Neural cell (in vitro differentiated cells): Measurements from ENCODE around the gene KRI1. TPM values are rescaled to one million over a fixed set of nuclear protein-coding genes. Genes with fewer than 3 reads are reported as not detected.
A peak's percentile ranks its signal among the peaks of the same experiment; 100 is the strongest.

ENCODE experiments used
- H2AFZ ChIP-seq: fragments of 200-600, 300-800 bp; sonication (generic), shearing (Covaris generic); 2 replicates; pipeline ENCODE4 v1.6.0; 2014; ENCODE audit warnings: low read depth, mild to moderate bottlenecking, antibody characterized with exemption, low read length, moderate library complexity
- H3F3A ChIP-seq: fragments of 200-600 bp; shearing (Covaris generic); 2 replicates; pipeline ENCODE4 v1.6.1; 2016; ENCODE audit warnings: mild to moderate bottlenecking, moderate library complexity, mixed read lengths, antibody characterized with exemption, low read length; ENCODE audit not compliant: insufficient read depth, poor library complexity, severe bottlenecking
- H3K27ac ChIP-seq: fragments of 200-600, 300-800 bp; sonication (generic), shearing (Covaris generic); 2 replicates; pipeline ENCODE4 v1.5.1; 2014; ENCODE audit warnings: mild to moderate bottlenecking, low read length, moderate library complexity
- H3K27me3 ChIP-seq: fragments of 300-800, 200-600 bp; sonication (generic), shearing (Covaris generic); 2 replicates; pipeline ENCODE4 v1.6.0; 2014; ENCODE audit warnings: mild to moderate bottlenecking, low read depth, low read length, moderate library complexity; ENCODE audit not compliant: insufficient read depth
- H3K36me3 ChIP-seq: fragments of 300-800, 200-600 bp; sonication (generic), shearing (Covaris generic); 2 replicates; pipeline ENCODE4 v1.5.1; 2014; ENCODE audit warnings: mild to moderate bottlenecking, antibody characterized with exemption, low read length, moderate library complexity; ENCODE audit not compliant: insufficient read depth
- H3K4me2 ChIP-seq: fragments of 300-800, 200-600 bp; sonication (generic), shearing (Covaris generic); 2 replicates; pipeline ENCODE4 v1.6.0; 2014; ENCODE audit warnings: mild to moderate bottlenecking, low read length
- H3K4me3 ChIP-seq: fragments of 300-800, 200-600 bp; sonication (generic), shearing (Covaris generic); 2 replicates; pipeline ENCODE4 v1.5.1; 2014; ENCODE audit warnings: mild to moderate bottlenecking, low read length, moderate library complexity
- H3K79me2 ChIP-seq: fragments of 200-600 bp; shearing (Covaris generic); replicated peaks from 2 replicates; pipeline ENCODE4 v1.6.0; 2014; ENCODE audit warnings: mild to moderate bottlenecking, low read length, moderate library complexity; ENCODE audit not compliant: insufficient read depth
- H3K9ac ChIP-seq: fragments of 300-800, 200-600 bp; sonication (generic), shearing (Covaris generic); 2 replicates; pipeline ENCODE4 v1.6.1; 2016; ENCODE audit warnings: mild to moderate bottlenecking, low read length, mixed read lengths
- H3K9me2 ChIP-seq: fragments of 200-600 bp; shearing (Covaris generic); 2 replicates; pipeline ENCODE4 v1.6.1; 2016; ENCODE audit warnings: mild to moderate bottlenecking, low read length, mixed read lengths; ENCODE audit not compliant: insufficient read depth
- H3K9me3 ChIP-seq: fragments of 200-600, 300-800 bp; sonication (generic), shearing (Covaris generic); 2 replicates; pipeline ENCODE4 v1.6.1; 2016; ENCODE audit warnings: mild to moderate bottlenecking, mixed run types, low read length, moderate library complexity, mixed read lengths
- H4K20me1 ChIP-seq: fragments of 200-600 bp; shearing (Covaris generic); 2 replicates; pipeline ENCODE4 v1.6.1; 2016; ENCODE audit warnings: mild to moderate bottlenecking, mixed run types; ENCODE audit not compliant: insufficient read depth
- CTCF ChIP-seq: fragments of 450-650 bp; IDR thresholded peaks from 2 replicates; pipeline ENCODE4 v1.5.1; 2014; ENCODE audit warnings: antibody characterized with exemption, mild to moderate bottlenecking, moderate library complexity; ENCODE audit not compliant: poor library complexity, severe bottlenecking
- EP300 ChIP-seq: fragments of 450-650 bp; conservative IDR thresholded peaks from 2 replicates; pipeline ENCODE4 v1.6.1; 2014; ENCODE audit warnings: antibody characterized with exemption, mild to moderate bottlenecking, moderate library complexity; ENCODE audit not compliant: poor library complexity, severe bottlenecking
- EZH2 ChIP-seq: fragments of 200-600, 300-800 bp; shearing (Covaris generic), sonication (generic); IDR thresholded peaks from 2 replicates; pipeline ENCODE4 v1.6.1; 2014; ENCODE audit warnings: antibody characterized with exemption, low read length, borderline replicate concordance, mild to moderate bottlenecking; ENCODE audit not compliant: insufficient read depth, poor library complexity, severe bottlenecking
- MXI1 ChIP-seq: fragments of 450-650 bp; conservative IDR thresholded peaks from 2 replicates; pipeline ENCODE4 v1.6.1; 2014; ENCODE audit warnings: antibody characterized with exemption, mild to moderate bottlenecking; ENCODE audit not compliant: poor library complexity, severe bottlenecking
- POLR2AphosphoS5 ChIP-seq: IDR thresholded peaks from 2 replicates; pipeline ENCODE4 v1.6.1; 2012
- RAD21 ChIP-seq: fragments of 450-650 bp; conservative IDR thresholded peaks from 2 replicates; pipeline ENCODE4 v1.6.1; 2014; ENCODE audit warnings: antibody characterized with exemption, mild to moderate bottlenecking, moderate library complexity
- SMC3 ChIP-seq: fragments of 450-650 bp; conservative IDR thresholded peaks from 2 replicates; pipeline ENCODE4 v1.6.1; 2014; ENCODE audit warnings: antibody characterized with exemption, mild to moderate bottlenecking, moderate library complexity; ENCODE audit not compliant: poor library complexity
- TAF1 ChIP-seq: IDR thresholded peaks from 2 replicates; pipeline ENCODE4 v1.6.1; 2012; ENCODE audit warnings: low read depth
- polyA plus RNA-seq: library from polyadenylated mRNA; depleted of rRNA; stranded (reverse); fragments of >200 nt; gene quantifications from 2 replicates; pipeline ENCODE4 v1.2.3, GENCODE V29; 2014
- TF ChIP-seq, protein P1 (sequence below): IDR thresholded peaks from 2 replicates; pipeline ENCODE4 v1.6.1; 2012; ENCODE audit warnings: borderline replicate concordance

Gene KRI1
- polyA plus RNA-seq, 1 donor from 2014 or later: 6.5 TPM

GRCh38 chr19:10611907-10612306 is 46.1 kb upstream of the KRI1 start:
- H3K9me3 ChIP-seq: no peaks in the 10 kb centered on the region
- H3K4me3 ChIP-seq: no peak overlapping the region
- no peaks in the 10 kb centered on the region for H4K20me1 ChIP-seq
- H3F3A ChIP-seq: no peaks in the 10 kb centered on the region
- H2AFZ ChIP-seq: no peak overlapping the region
- H3K27me3 ChIP-seq: no peaks in the 10 kb centered on the region
- no peak overlapping the region for H3K27ac ChIP-seq
- H3K9ac ChIP-seq: no peak overlapping the region
- H3K79me2 ChIP-seq: no peaks in the 10 kb centered on the region
- no peak for TF ChIP-seq SMC3
- no peak for TF ChIP-seq POLR2AphosphoS5
- H3K36me3 ChIP-seq: no peaks in the 10 kb centered on the region
- no peak overlapping the region for H3K4me2 ChIP-seq
- no peaks in the 10 kb centered on the region for H3K9me2 ChIP-seq

GRCh38 chr19:10604460-10604980 is 38.7 kb upstream of the KRI1 start:
- Histone ChIP-seq H4K20me1 (no peaks in the 10 kb centered on the region), H3K27ac (no peak overlapping the region), H3K9ac (no peak overlapping the region), H3K27me3 (no peaks in the 10 kb centered on the region), H2AFZ (no peak overlapping the region), H3K36me3 (no peaks in the 10 kb centered on the region), H3K4me2 (no peak overlapping the region), H3F3A (no peaks in the 10 kb centered on the region), H3K9me2 (no peaks in the 10 kb centered on the region), H3K9me3 (no peaks in the 10 kb centered on the region), H3K79me2 (peaks cover 29% of the 10 kb centered on the region), H3K4me3 (peak overlapping the region; percentile 97)
- no peak for TF ChIP-seq EP300
- no peak for TF ChIP-seq EZH2
- TF ChIP-seq CTCF: no peak
- no peak for TF ChIP-seq SMC3
- no peak for TF ChIP-seq RAD21
- TF ChIP-seq TAF1: no peak
- TF ChIP-seq, protein P1, sequence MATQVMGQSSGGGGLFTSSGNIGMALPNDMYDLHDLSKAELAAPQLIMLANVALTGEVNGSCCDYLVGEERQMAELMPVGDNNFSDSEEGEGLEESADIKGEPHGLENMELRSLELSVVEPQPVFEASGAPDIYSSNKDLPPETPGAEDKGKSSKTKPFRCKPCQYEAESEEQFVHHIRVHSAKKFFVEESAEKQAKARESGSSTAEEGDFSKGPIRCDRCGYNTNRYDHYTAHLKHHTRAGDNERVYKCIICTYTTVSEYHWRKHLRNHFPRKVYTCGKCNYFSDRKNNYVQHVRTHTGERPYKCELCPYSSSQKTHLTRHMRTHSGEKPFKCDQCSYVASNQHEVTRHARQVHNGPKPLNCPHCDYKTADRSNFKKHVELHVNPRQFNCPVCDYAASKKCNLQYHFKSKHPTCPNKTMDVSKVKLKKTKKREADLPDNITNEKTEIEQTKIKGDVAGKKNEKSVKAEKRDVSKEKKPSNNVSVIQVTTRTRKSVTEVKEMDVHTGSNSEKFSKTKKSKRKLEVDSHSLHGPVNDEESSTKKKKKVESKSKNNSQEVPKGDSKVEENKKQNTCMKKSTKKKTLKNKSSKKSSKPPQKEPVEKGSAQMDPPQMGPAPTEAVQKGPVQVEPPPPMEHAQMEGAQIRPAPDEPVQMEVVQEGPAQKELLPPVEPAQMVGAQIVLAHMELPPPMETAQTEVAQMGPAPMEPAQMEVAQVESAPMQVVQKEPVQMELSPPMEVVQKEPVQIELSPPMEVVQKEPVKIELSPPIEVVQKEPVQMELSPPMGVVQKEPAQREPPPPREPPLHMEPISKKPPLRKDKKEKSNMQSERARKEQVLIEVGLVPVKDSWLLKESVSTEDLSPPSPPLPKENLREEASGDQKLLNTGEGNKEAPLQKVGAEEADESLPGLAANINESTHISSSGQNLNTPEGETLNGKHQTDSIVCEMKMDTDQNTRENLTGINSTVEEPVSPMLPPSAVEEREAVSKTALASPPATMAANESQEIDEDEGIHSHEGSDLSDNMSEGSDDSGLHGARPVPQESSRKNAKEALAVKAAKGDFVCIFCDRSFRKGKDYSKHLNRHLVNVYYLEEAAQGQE: no peak
- no peak for TF ChIP-seq POLR2AphosphoS5
- TF ChIP-seq MXI1: no peak
